KMS-11 (cell line): Measurements from ENCODE around the gene NBEA.

Experiments used
- H2AFZ ChIP-seq: fragments of 200-600 bp; sonication (generic); 2 replicates; pipeline ENCODE4 v1.6.1; 2016; ENCODE audit warnings: antibody characterized with exemption, mixed run types, low read depth
- H3K27ac ChIP-seq: fragments of 200-600 bp; sonication (generic); 2 replicates; pipeline ENCODE4 v1.6.1; 2016; ENCODE audit warnings: mild to moderate bottlenecking, mixed run types
- H3K27me3 ChIP-seq: fragments of 200-600 bp; sonication (generic); 2 replicates; pipeline ENCODE4 v1.6.1; 2017; ENCODE audit warnings: mild to moderate bottlenecking, low read depth, mixed run types, moderate library complexity; ENCODE audit not compliant: insufficient read depth
- H3K36me3 ChIP-seq: fragments of 200-600 bp; sonication (generic); 2 replicates; pipeline ENCODE4 v1.6.1; 2017; ENCODE audit warnings: mild to moderate bottlenecking, mixed run types; ENCODE audit not compliant: insufficient read depth
- H3K4me1 ChIP-seq: fragments of 200-600 bp; sonication (generic); 2 replicates; pipeline ENCODE4 v1.6.1; 2016; ENCODE audit warnings: mild to moderate bottlenecking, low read depth, mixed run types; ENCODE audit not compliant: poor library complexity, severe bottlenecking
- H3K4me2 ChIP-seq: fragments of 200-600 bp; sonication (generic); 2 replicates; pipeline ENCODE4 v1.7.0; 2016; ENCODE audit warnings: mild to moderate bottlenecking, mixed run types
- H3K4me3 ChIP-seq: fragments of 200-600 bp; sonication (generic); IDR thresholded peaks from 2 replicates; pipeline ENCODE4 v1.6.1; 2017; ENCODE audit warnings: low read depth, low read length, mixed read lengths; ENCODE audit not compliant: insufficient read depth
- H3K79me2 ChIP-seq: fragments of 200-600 bp; sonication (generic); 2 replicates; pipeline ENCODE4 v1.6.1; 2016; ENCODE audit warnings: low read depth, mixed run types; ENCODE audit not compliant: insufficient read depth
- H3K9ac ChIP-seq: fragments of 200-600 bp; sonication (generic); 2 replicates; pipeline ENCODE4 v1.6.1; 2016; ENCODE audit warnings: mild to moderate bottlenecking, mixed run types
- H4K20me1 ChIP-seq: fragments of 200-600 bp; sonication (generic); 2 replicates; pipeline ENCODE4 v1.6.1; 2016; ENCODE audit warnings: mild to moderate bottlenecking, mixed run types; ENCODE audit not compliant: insufficient read depth
- CTCF ChIP-seq: fragments of 200-600 bp; sonication (generic); conservative IDR thresholded peaks from 2 replicates; pipeline ENCODE4 v1.6.1; 2017; ENCODE audit warnings: low read depth, mild to moderate bottlenecking, antibody characterized with exemption, low read length, moderate library complexity, mixed read lengths

NBEA gene

GRCh38 chr13:35687336-35687735 is 745.3 kb downstream of the NBEA start:
- Histone ChIP-seq H3K4me1 (no peaks in the 10 kb centered on the region), H3K9ac (no peak overlapping the region), H3K79me2 (no peaks in the 10 kb centered on the region), H3K4me2 (no peak overlapping the region), H4K20me1 (no peaks in the 10 kb centered on the region), H3K4me3 (no peak overlapping the region), H3K27me3 (no peaks in the 10 kb centered on the region), H3K27ac (no peak overlapping the region), H3K36me3 (no peaks in the 10 kb centered on the region), H2AFZ (no peak overlapping the region)
- no peak for TF ChIP-seq CTCF

GRCh38 chr13:35690581-35691207 is 748.6 kb downstream of the NBEA start:
- H3K9ac ChIP-seq = no peak overlapping the region
- no peak for TF ChIP-seq CTCF
- no peaks in the 10 kb centered on the region for H3K4me1 ChIP-seq
- no peak overlapping the region for H2AFZ ChIP-seq
- no peaks in the 10 kb centered on the region for H4K20me1 ChIP-seq
- H3K27me3 ChIP-seq = no peaks in the 10 kb centered on the region
- H3K27ac ChIP-seq = no peak overlapping the region
- no peaks in the 10 kb centered on the region for H3K36me3 ChIP-seq
- H3K4me3 ChIP-seq = no peak overlapping the region
- H3K4me2 ChIP-seq = no peak overlapping the region
- H3K79me2 ChIP-seq = no peaks in the 10 kb centered on the region

GRCh38 chr13:35693134-35693784 is 751.2 kb downstream of the NBEA start:
- Histone ChIP-seq H3K9ac (no peak overlapping the region), H2AFZ (no peak overlapping the region), H3K4me1 (no peaks in the 10 kb centered on the region), H3K36me3 (no peaks in the 10 kb centered on the region), H3K4me2 (no peak overlapping the region), H3K79me2 (no peaks in the 10 kb centered on the region), H3K4me3 (no peak overlapping the region), H3K27me3 (no peaks in the 10 kb centered on the region), H3K27ac (no peak overlapping the region), H4K20me1 (no peaks in the 10 kb centered on the region)
- no peak for TF ChIP-seq CTCF

DNA sequence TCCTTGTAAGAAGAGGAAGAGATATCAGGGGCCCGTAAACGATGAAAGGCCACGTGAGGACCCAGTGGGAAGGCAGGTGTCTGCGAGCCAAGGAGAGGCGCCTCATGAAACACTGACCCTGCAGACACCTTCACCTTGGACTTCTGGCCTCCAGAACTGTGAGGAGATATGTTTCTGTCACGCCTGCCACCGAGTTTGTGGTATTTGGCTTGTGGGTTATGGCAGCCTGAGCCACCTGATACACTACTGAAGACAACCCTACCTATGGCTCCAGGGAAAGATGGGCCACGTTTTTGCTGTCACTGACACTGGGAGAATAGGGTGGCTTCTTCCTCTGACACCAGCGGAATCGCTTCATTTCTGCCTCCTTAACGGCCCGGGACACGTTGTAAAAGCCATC is 752.0 kb downstream of the NBEA start:
- H3K4me2 ChIP-seq = no peak overlapping the region
- no peaks in the 10 kb centered on the region for H3K27me3 ChIP-seq
- H3K27ac ChIP-seq = no peak overlapping the region
- H3K9ac ChIP-seq = no peak overlapping the region
- no peaks in the 10 kb centered on the region for H3K4me1 ChIP-seq
- TF ChIP-seq CTCF = no peak
- no peak overlapping the region for H2AFZ ChIP-seq
- no peaks in the 10 kb centered on the region for H4K20me1 ChIP-seq
- no peaks in the 10 kb centered on the region for H3K36me3 ChIP-seq
- H3K79me2 ChIP-seq = no peaks in the 10 kb centered on the region
- H3K4me3 ChIP-seq = no peak overlapping the region
